GM12878 (cell line): ENCODE results near the gene ITPR2. TPM values are rescaled to one million over a fixed set of nuclear protein-coding genes. Genes with fewer than 3 reads are reported as not detected.

Experiments used
- ATAC-seq: fragments of 200-7000 bp; cut with Tn5 transposase; 3 replicates; pipeline ENCODE4 v1.9.1; 2020; ENCODE audit warnings: mild to moderate bottlenecking, moderate library complexity
- BruUV-seq: library from RNA; stranded (reverse); fragments of 400-500 nt; replicated peaks from 2 replicates; lab custom pipeline; 2021; lab: Mats Ljungman, UMichigan
- CTCF ChIA-PET: fragments of 300-600 bp; sonication (Branson Sonifier 250); formaldehyde crosslinking; extraction: SDS; loops from one replicate; lab custom pipeline; 2021; ENCODE audit warnings: inconsistent platforms; lab: Yijun Ruan, JAX
- POLR2A ChIA-PET: fragments of 350-600 bp; formaldehyde crosslinking; extraction: SDS; loops from one replicate; lab custom pipeline; 2021; ENCODE audit warnings: inconsistent platforms; lab: Charles Lee
- RAD21 ChIA-PET: fragments of 300-600 bp; sonication (Branson Sonifier 250); formaldehyde crosslinking; loops from one replicate; lab custom pipeline; 2023; ENCODE audit warnings: antibody characterized with exemption; ENCODE audit not compliant: unreplicated experiment; lab: Charles Lee
- SMC1A ChIA-PET: fragments of 300-600 bp; sonication (Branson Sonifier 250); formaldehyde crosslinking; loops from one replicate; lab custom pipeline; 2023; ENCODE audit not compliant: unreplicated experiment, uncharacterized antibody; lab: Charles Lee
- DNase-seq: peaks from one replicate; pipeline ENCODE4 v3.0.0-alpha.2; 2011; ENCODE audit warnings: low read depth, low spot score
- FAIRE-seq: peaks from 3 replicates; lab custom pipeline; 2011; peaks lifted over from hg19 to GRCh38; lab: Jason Lieb, UNC
- H2AFZ ChIP-seq: 2 replicates; pipeline ENCODE4 v1.6.0; 2011; ENCODE audit warnings: low read depth, low read length, control low read depth; ENCODE audit not compliant: control insufficient read depth
- H3K27ac ChIP-seq: 2 replicates; pipeline ENCODE4 v1.5.1; 2011; ENCODE audit warnings: control low read depth; ENCODE audit not compliant: control insufficient read depth, insufficient read depth
- H3K27me3 ChIP-seq, 2 experiments: replicated peaks in 1 of 2; 2 replicates each; pipeline versions ENCODE4 v1.6.0 to v1.6.1; 2011; ENCODE audit warnings: low read length in 1 of 2; ENCODE audit not compliant: control insufficient read depth in 2 of 2, insufficient read depth in 2 of 2
- H3K36me3 ChIP-seq, 2 experiments: 2 replicates each; pipeline ENCODE4 v1.5.1; 2011; ENCODE audit warnings: low read length in 1 of 2; ENCODE audit not compliant: control insufficient read depth in 2 of 2, insufficient read depth in 2 of 2
- H3K4me1 ChIP-seq: 2 replicates; pipeline ENCODE4 v1.6.1; 2011; ENCODE audit warnings: mild to moderate bottlenecking, low read length, moderate library complexity, mixed read lengths; ENCODE audit not compliant: control insufficient read depth, insufficient read depth
- H3K4me2 ChIP-seq: 2 replicates; pipeline ENCODE4 v1.6.0; 2011; ENCODE audit warnings: control low read depth; ENCODE audit not compliant: control insufficient read depth, insufficient read depth
- H3K4me3 ChIP-seq: fragments of 200-600 bp; sonication (generic); 2 replicates; pipeline ENCODE4 v1.5.1; 2016
- H3K79me2 ChIP-seq: 2 replicates; pipeline ENCODE4 v1.6.0; 2011; ENCODE audit warnings: low read length; ENCODE audit not compliant: control insufficient read depth, insufficient read depth
- H3K9ac ChIP-seq: 2 replicates; pipeline ENCODE4 v1.8.0; 2011; ENCODE audit warnings: low read length, control low read depth, mixed read lengths; ENCODE audit not compliant: control insufficient read depth, insufficient read depth
- H3K9me3 ChIP-seq: replicated peaks from 3 replicates; pipeline ENCODE4 v1.5.1; 2011; ENCODE audit warnings: mild to moderate bottlenecking, low read length; ENCODE audit not compliant: control insufficient read depth, insufficient read depth
- H4K20me1 ChIP-seq: 2 replicates; pipeline ENCODE4 v1.6.0; 2011; ENCODE audit not compliant: control insufficient read depth, insufficient read depth
- CUX1 ChIP-seq: IDR thresholded peaks from 2 replicates; pipeline ENCODE4 v1.6.1; 2012; ENCODE audit warnings: improper control_type of control experiment, low read depth, low read length; ENCODE audit not compliant: insufficient replicate concordance
- NKRF ChIP-seq: fragments of 450-650 bp; conservative IDR thresholded peaks from 2 replicates; pipeline ENCODE4 v1.6.1; 2017; ENCODE audit warnings: mild to moderate bottlenecking, moderate library complexity
- RFX5 ChIP-seq: IDR thresholded peaks from 2 replicates; pipeline ENCODE4 v1.6.1; 2011; ENCODE audit warnings: low read depth, low read length, improper control_type of control experiment
- SMC3 ChIP-seq: IDR thresholded peaks from 2 replicates; pipeline ENCODE4 v1.6.1; 2011; ENCODE audit warnings: low read length, improper control_type of control experiment, borderline replicate concordance
- YBX1 ChIP-seq: fragments of 450-650 bp; IDR thresholded peaks from 2 replicates; pipeline ENCODE4 v1.6.1; 2016; ENCODE audit warnings: antibody characterized with exemption
- WGBS: methylation state at CpG from one replicate; pipeline ENCODE4 v1.1.6; 2016; ENCODE audit warnings: low lambda C conversion rate; ENCODE audit not compliant: insufficient replicate concordance, insufficient coverage; ENCODE audit errors: missing lambda C conversion rate; 5-methylcytosine and 5-hydroxymethylcytosine counted together
- in situ Hi-C: fragments of 300-500 bp; cut with MboI; formaldehyde crosslinking; loops from 9 replicates; pipeline ENCODE4 v1.14.3; 2018; ENCODE audit warnings: mixed read lengths
- intact Hi-C: fragments of 100-400 bp; cut with micrococcal nuclease; formaldehyde crosslinking; loops from one replicate; pipeline ENCODE4 v1.14.2; 2022; ENCODE audit not compliant: unreplicated experiment
- polyA plus RNA-seq, 11 experiments: library from polyadenylated mRNA; depleted of rRNA in 4 of 11; unstranded in 6 of 11; stranded (reverse) in 5 of 11; fragments of >200 nt; fragmentation: Nextera tagmentation in 4 of 11; fragmentation: Illumina TruSeq in 1 of 11; extraction: Ambion mirVana in 4 of 11; extraction: Trizol in 1 of 11; gene quantifications; 1 replicate in 1 of 11; 2 replicates in 10 of 11; pipeline versions ENCODE4 v1.2.1 to v1.2.3, GENCODE V29; 2011 to 2016; ENCODE audit warnings: inconsistent platforms in 2 of 11, missing spikeins in 2 of 11, low read depth in 1 of 11
- total RNA-seq, 4 experiments: library from RNA; depleted of rRNA in 3 of 4; stranded (reverse); fragments of >200 nt in 3 of 4; fragmentation: Illumina TruSeq in 1 of 4; extraction: Trizol in 1 of 4; gene quantifications; 2 replicates each; pipeline versions ENCODE4 v1.2.1 to v1.2.3, GENCODE V29; 2013 to 2021

The ITPR2 gene
- total and polyA plus RNA-seq, 10 of the 15 experiments (the other 5 are each of a cell fraction or from before 2014, with no cell fraction given): 7.5 to 76.2 (median 47.1) TPM

- H3K27me3 ChIP-seq: no peaks in the 10 kb centered on the region
- intact Hi-C loops (loop anchor here (10.0 kb wide), 1 partner anchor 225 kb away; no protein-coding TSS in a partner anchor), in situ Hi-C loops (no loop called here)
- H4K20me1 ChIP-seq: no peaks in the 10 kb centered on the region
- H3K4me2 ChIP-seq: no peak overlapping the region
- WGBS: 97% methylated on average over 2 of the region's 2 CpGs
- H3K36me3 ChIP-seq: peaks cover 13 to 29% of the 10 kb centered on the region in 2 experiments
- ATAC-seq: no peak
- no peak overlapping the region for H3K9ac ChIP-seq
- SMC1A ChIA-PET: interaction anchor here (1.5 kb wide), 1 partner anchor 14 kb away, joined by 3 read pairs; no protein-coding TSS in a partner anchor
- no peaks in the 10 kb centered on the region for H3K9me3 ChIP-seq
- TF ChIP-seq YBX1: no peak
- TF ChIP-seq NKRF: no peak
- TF ChIP-seq SMC3: no peak
- H3K27ac ChIP-seq: no peak overlapping the region
- H3K4me1 ChIP-seq: no peaks in the 10 kb centered on the region
- H3K79me2 ChIP-seq: no peaks in the 10 kb centered on the region
- POLR2A ChIA-PET: no interaction called here
- no peak for FAIRE-seq
- H3K4me3 ChIP-seq: no peak overlapping the region
- CTCF ChIA-PET: interaction anchor here (1.4 to 1.8 kb wide), 2 partner anchors 42 to 225 kb away, joined by 4 to 7 read pairs; no protein-coding TSS in a partner anchor
- no peak overlapping the region for H2AFZ ChIP-seq
- no TSS peak for BruUV-seq
- RAD21 ChIA-PET: no interaction called here
- DNase-seq: no peak
These were observed 173.1 kb downstream of the ITPR2 start for GRCh38 chr12:26659930-26660329.

GRCh38 chr12:26658991-26659390 is 174.0 kb downstream of the ITPR2 start:
- in situ Hi-C loops: no loop called here
- Histone ChIP-seq H3K9me3 (no peaks in the 10 kb centered on the region), H3K4me1 (no peaks in the 10 kb centered on the region), H2AFZ (no peak overlapping the region), H4K20me1 (no peaks in the 10 kb centered on the region), H3K4me2 (no peak overlapping the region), H3K4me3 (no peak overlapping the region), H3K27ac (no peak overlapping the region), H3K9ac (no peak overlapping the region), H3K36me3 (peaks cover 17 to 38% of the 10 kb centered on the region in 2 experiments), H3K79me2 (no peaks in the 10 kb centered on the region), H3K27me3 (no peaks in the 10 kb centered on the region)
- DNase-seq: no peak
- ChIA-PET POLR2A (no interaction called here), SMC1A (no interaction called here), RAD21 (interaction anchor here (1.8 kb wide), 1 partner anchor 174 kb away, joined by 6 read pairs; the partner anchor contains the start of gene ITPR2), CTCF (interaction anchor here (0.7 to 1.8 kb wide), 3 partner anchors 43 to 744 kb away, joined by 3 to 7 read pairs (median 4); no protein-coding TSS in a partner anchor)
- no peak for ATAC-seq
- BruUV-seq: no TSS peak
- FAIRE-seq: no peak
- WGBS: 99% methylated on average over 4 of the region's 4 CpGs
- intact Hi-C loops: loop anchor here (10.0 kb wide), 1 partner anchor 224 kb away; no protein-coding TSS in a partner anchor
- no peak for TF ChIP-seq CUX1
- no peak for TF ChIP-seq RFX5
